Lower lobe of right lung (tissue), 2 donors: ENCODE data around the gene GRIA1. TPM values are rescaled to one million over a fixed set of nuclear protein-coding genes. Genes with fewer than 3 reads are reported as not detected.

ENCODE experiments used
- ATAC-seq, 2 donors: fragments of 200-7000 bp; cut with Tn5 transposase; one replicate each; pipeline ENCODE4 v1.9.1; 2020 to 2022; ENCODE audit warnings: mild to moderate bottlenecking in 2 of 2, moderate library complexity in 2 of 2
- DNase-seq: peaks from one replicate; pipeline ENCODE4 v3.0.0-alpha.2; 2020
- H3K27ac ChIP-seq: fragments of 200-600 bp; one replicate; pipeline ENCODE4 v1.8.0; 2022
- H3K27me3 ChIP-seq: fragments of 200-600 bp; one replicate; pipeline ENCODE4 v1.8.0; 2022; ENCODE audit warnings: low read depth
- H3K36me3 ChIP-seq: fragments of 200-600 bp; one replicate; pipeline ENCODE4 v1.8.0; 2022; ENCODE audit warnings: mild to moderate bottlenecking
- H3K4me1 ChIP-seq: fragments of 200-600 bp; one replicate; pipeline ENCODE4 v1.8.0; 2022
- H3K4me3 ChIP-seq: fragments of 200-600 bp; one replicate; pipeline ENCODE4 v1.8.0; 2022; ENCODE audit warnings: mild to moderate bottlenecking
- H3K9me3 ChIP-seq: fragments of 200-600 bp; one replicate; pipeline ENCODE4 v1.8.0; 2022
- CTCF ChIP-seq: fragments of 200-600 bp; IDR thresholded peaks from one replicate; pipeline ENCODE4 v1.8.0; 2022; ENCODE audit warnings: antibody characterized with exemption, mild to moderate bottlenecking
- intact Hi-C: fragments of 100-400 bp; cut with DNase I; formaldehyde crosslinking; loops from one replicate; pipeline ENCODE4 v1.11.0; 2022
- total RNA-seq: library from RNA; stranded (reverse); fragmentation: NEBNext Ultra II Directional; extraction: Animal tissue kit (Norgen Biotek cat#: 25700); gene quantifications from one replicate; pipeline ENCODE4 v1.2.1, GENCODE V29; 2021
- donor health status: DM: no; HTN: yes; CAD: no; lungs with severe emphysema.

Gene GRIA1
- total RNA-seq, 1 donor from 2014 or later, result 10.3 TPM

- ATAC-seq (no peak), DNase-seq (no peak)
- Histone ChIP-seq H3K4me3 (no peak overlapping the region), H3K27ac (no peak overlapping the region), H3K4me1 (no peaks in the 10 kb centered on the region), H3K9me3 (no peaks in the 10 kb centered on the region), H3K27me3 (no peaks in the 10 kb centered on the region), H3K36me3 (no peaks in the 10 kb centered on the region)
- TF ChIP-seq CTCF, result no peak
- intact Hi-C loops, result no loop called here
These were observed 22.9 kb upstream of the GRIA1 start for GRCh38 chr5:153467546-153467945.

- H3K27ac ChIP-seq, result no peak overlapping the region
- ATAC-seq (no peak), DNase-seq (no peak)
- no peak for TF ChIP-seq CTCF
- no peaks in the 10 kb centered on the region for H3K4me1 ChIP-seq
- no peak overlapping the region for H3K4me3 ChIP-seq
- H3K9me3 ChIP-seq, result no peaks in the 10 kb centered on the region
- no peaks in the 10 kb centered on the region for H3K27me3 ChIP-seq
- intact Hi-C loops, result no loop called here
- H3K36me3 ChIP-seq, result no peaks in the 10 kb centered on the region
These were observed 21.0 kb upstream of the GRIA1 start for GRCh38 chr5:153469423-153469822.

GRCh38 chr5:153470736-153471135, 19.7 kb upstream of the GRIA1 start:
- Histone ChIP-seq H3K4me1 (no peaks in the 10 kb centered on the region), H3K27ac (no peak overlapping the region), H3K36me3 (no peaks in the 10 kb centered on the region), H3K4me3 (no peak overlapping the region), H3K9me3 (no peaks in the 10 kb centered on the region), H3K27me3 (no peaks in the 10 kb centered on the region)
- intact Hi-C loops, result no loop called here
- ATAC-seq, result no peak
- no peak for DNase-seq
- no peak for TF ChIP-seq CTCF

GRCh38 chr5:153476767-153477166, 13.7 kb upstream of the GRIA1 start:
- TF ChIP-seq CTCF, result no peak
- H3K27ac ChIP-seq, result no peak overlapping the region
- H3K4me3 ChIP-seq, result no peak overlapping the region
- H3K36me3 ChIP-seq, result no peaks in the 10 kb centered on the region
- no peak for DNase-seq
- H3K27me3 ChIP-seq, result no peaks in the 10 kb centered on the region
- intact Hi-C loops, result no loop called here
- no peaks in the 10 kb centered on the region for H3K4me1 ChIP-seq
- no peaks in the 10 kb centered on the region for H3K9me3 ChIP-seq
- no peak for ATAC-seq

GRCh38 chr5:153480401-153480800, 10.1 kb upstream of the GRIA1 start:
- ATAC-seq (no peak), DNase-seq (no peak)
- Histone ChIP-seq H3K27ac (no peak overlapping the region), H3K9me3 (no peaks in the 10 kb centered on the region), H3K4me3 (no peak overlapping the region), H3K36me3 (no peaks in the 10 kb centered on the region), H3K27me3 (no peaks in the 10 kb centered on the region), H3K4me1 (no peaks in the 10 kb centered on the region)
- intact Hi-C loops, result no loop called here
- TF ChIP-seq CTCF, result no peak

GRCh38 chr5:153483482-153483881, 7.0 kb upstream of the GRIA1 start:
- H3K4me3 ChIP-seq, result no peak overlapping the region
- ATAC-seq (no peak), DNase-seq (no peak)
- no peak for TF ChIP-seq CTCF
- no peaks in the 10 kb centered on the region for H3K27me3 ChIP-seq
- no peaks in the 10 kb centered on the region for H3K4me1 ChIP-seq
- H3K27ac ChIP-seq, result no peak overlapping the region
- no peaks in the 10 kb centered on the region for H3K36me3 ChIP-seq
- no peaks in the 10 kb centered on the region for H3K9me3 ChIP-seq
- intact Hi-C loops, result no loop called here
